T-helper 17 cell (primary cell): Measurements from ENCODE around the gene EIF1AD. TPM values are rescaled to one million over a fixed set of nuclear protein-coding genes. Genes with fewer than 3 reads are reported as not detected.

ENCODE experiments used
- ATAC-seq: fragments of 150-1000 bp; cut with Tn5 transposase; 2 replicates; pipeline ENCODE4 v1.10.0; 2021; ENCODE audit warnings: mild to moderate bottlenecking, moderate library complexity
- DNase-seq, 3 donors: peaks; one replicate each; pipeline versions ENCODE4 v3.0.0 to v3.0.0-alpha.2; 2020 to 2021
- H3K9me3 ChIP-seq: one replicate; pipeline ENCODE4 v1.7.0; 2013; ENCODE audit warnings: low read length, mild to moderate bottlenecking; ENCODE audit not compliant: control insufficient read depth, poor library complexity, severe bottlenecking
- H3K27ac Mint-ChIP-seq: one replicate; pipeline ENCODE4 v1.8.0; 2022; ENCODE audit warnings: mild to moderate bottlenecking, moderate library complexity, mixed read lengths
- H3K27me3 Mint-ChIP-seq: one replicate; pipeline ENCODE4 v1.8.0; 2022; ENCODE audit warnings: mixed read lengths
- H3K36me3 Mint-ChIP-seq: one replicate; pipeline ENCODE4 v1.8.0; 2022; ENCODE audit warnings: low read depth, mixed read lengths
- H3K4me1 Mint-ChIP-seq: one replicate; pipeline ENCODE4 v1.8.0; 2022; ENCODE audit warnings: mild to moderate bottlenecking, mixed read lengths
- H3K4me3 Mint-ChIP-seq: one replicate; pipeline ENCODE4 v1.8.0; 2022; ENCODE audit warnings: mild to moderate bottlenecking, moderate library complexity, mixed read lengths
- total RNA-seq, 4 donors: library from RNA in 2 of 4; stranded (reverse) in 2 of 4; gene quantifications; one replicate each; pipeline ENCODE4 v1.2.3 and lab custom pipeline; 2022 to 2026

EIF1AD gene
- total RNA-seq: 100 to 1,000 TPM in 1 of 2 donors, 10 to 100 TPM in 1; 85.2 to 100 TPM
- 52.0 to 52.3 reads per million in 2 donors for total RNA-seq (lab: John Stamatoyannopoulos, UW)

GRCh38 chr11:66001942-66002647 lies at the start of gene EIF1AD, which contains the start of gene BANF1:
TSS of gene EIF1AD (minus strand) at chr11:66002157. CDS start at chr11:66000389, 1,768 bp downstream.
TSS of gene BANF1 (plus strand) at chr11:66002503. CDS start at chr11:66003251, 748 bp downstream.
- no peaks in the 10 kb centered on the region for H3K9me3 ChIP-seq
- Mint-ChIP-seq H3K36me3 (peaks cover 12% of the 10 kb centered on the region), H3K4me1 (peaks cover 36% of the 10 kb centered on the region)

GRCh38 chr11:66051371-66051765 lies 49.4 kb upstream of the EIF1AD start:
- Mint-ChIP-seq H3K27me3 (no peaks in the 10 kb centered on the region), H3K4me3 (peak overlapping the region; percentile 86), H3K4me1 (peaks cover 18% of the 10 kb centered on the region), H3K27ac (peak overlapping the region; percentile 98), H3K36me3 (peaks cover 4% of the 10 kb centered on the region)
- DNase-seq: no peak
- no peaks in the 10 kb centered on the region for H3K9me3 ChIP-seq
- no peak for ATAC-seq

More at GRCh38 chr11:66001942-66002647, at the start of gene EIF1AD, which contains the start of gene BANF1:
- ATAC-seq (peak; percentile 83), DNase-seq (peak; percentile 74 to 88 (median 86))
- Mint-ChIP-seq H3K27ac (peak within 1 kb of the TSS; percentile 99), H3K4me3 (peak within 1 kb of the TSS; percentile 99), H3K27me3 (no peaks in the 10 kb centered on the region)

- peaks cover 18% of the 10 kb centered on the region for H3K4me1 Mint-ChIP-seq
- ATAC-seq (no peak), DNase-seq (no peak)
- peak overlapping the region; percentile 86 for H3K4me3 Mint-ChIP-seq
- no peak overlapping the region for H3K27ac Mint-ChIP-seq
- no peaks in the 10 kb centered on the region for H3K27me3 Mint-ChIP-seq
- H3K9me3 ChIP-seq: no peaks in the 10 kb centered on the region
- peaks cover 4% of the 10 kb centered on the region for H3K36me3 Mint-ChIP-seq
Observed at GRCh38 chr11:66050581-66051231, 48.7 kb upstream of the EIF1AD start.

GRCh38 chr11:66048547-66049323 lies 46.8 kb upstream of the EIF1AD start, which contains the start of gene GAL3ST3:
TSS of gene GAL3ST3 (minus strand) at chr11:66049161. CDS start at chr11:66045415, 3,746 bp downstream.
- ATAC-seq (no peak), DNase-seq (no peak)
- H3K4me1 Mint-ChIP-seq: peaks cover 21% of the 10 kb centered on the region
- H3K9me3 ChIP-seq: no peaks in the 10 kb centered on the region
- H3K36me3 Mint-ChIP-seq: peaks cover 4% of the 10 kb centered on the region
- H3K27me3 Mint-ChIP-seq: no peaks in the 10 kb centered on the region
- H3K4me3 Mint-ChIP-seq: peak within 1 kb of the TSS; percentile 28
- H3K27ac Mint-ChIP-seq: no peak within 1 kb of the TSS

GRCh38 chr11:66047541-66048365 lies 45.8 kb upstream of the EIF1AD start:
- no peaks in the 10 kb centered on the region for H3K27me3 Mint-ChIP-seq
- H3K27ac Mint-ChIP-seq: no peak overlapping the region
- peaks cover 15% of the 10 kb centered on the region for H3K4me1 Mint-ChIP-seq
- no peak overlapping the region for H3K4me3 Mint-ChIP-seq
- no peaks in the 10 kb centered on the region for H3K9me3 ChIP-seq
- no peak for DNase-seq
- H3K36me3 Mint-ChIP-seq: peaks cover 4% of the 10 kb centered on the region
- ATAC-seq: no peak

- no peaks in the 10 kb centered on the region for H3K9me3 ChIP-seq
- Mint-ChIP-seq H3K4me1 (peaks cover 10% of the 10 kb centered on the region), H3K27me3 (no peaks in the 10 kb centered on the region), H3K27ac (no peak overlapping the region), H3K4me3 (no peak overlapping the region), H3K36me3 (no peaks in the 10 kb centered on the region)
- DNase-seq: no peak
- ATAC-seq: no peak
Observed at GRCh38 chr11:66046901-66047300, 44.9 kb upstream of the EIF1AD start.

GRCh38 chr11:66045177-66045639 lies 43.3 kb upstream of the EIF1AD start:
- no peaks in the 10 kb centered on the region for H3K9me3 ChIP-seq
- H3K4me1 Mint-ChIP-seq: peaks cover 5% of the 10 kb centered on the region
- no peak overlapping the region for H3K4me3 Mint-ChIP-seq
- peak; percentile 75 to 83 (median 78) for DNase-seq
- peak; percentile 99 for ATAC-seq
- H3K36me3 Mint-ChIP-seq: no peaks in the 10 kb centered on the region
- no peaks in the 10 kb centered on the region for H3K27me3 Mint-ChIP-seq
- peak overlapping the region; percentile 27 for H3K27ac Mint-ChIP-seq

GRCh38 chr11:66044757-66045156 lies 42.8 kb upstream of the EIF1AD start:
- Mint-ChIP-seq H3K27me3 (no peaks in the 10 kb centered on the region), H3K36me3 (no peaks in the 10 kb centered on the region), H3K4me1 (peaks cover 5% of the 10 kb centered on the region), H3K27ac (peak overlapping the region; percentile 27), H3K4me3 (no peak overlapping the region)
- ATAC-seq (peak; percentile 5), DNase-seq (no peak)
- H3K9me3 ChIP-seq: no peaks in the 10 kb centered on the region

- no peak overlapping the region for H3K27ac Mint-ChIP-seq
- H3K27me3 Mint-ChIP-seq: peaks cover 5% of the 10 kb centered on the region
- H3K36me3 Mint-ChIP-seq: no peaks in the 10 kb centered on the region
- peaks cover 5% of the 10 kb centered on the region for H3K4me1 Mint-ChIP-seq
- no peaks in the 10 kb centered on the region for H3K9me3 ChIP-seq
- no peak overlapping the region for H3K4me3 Mint-ChIP-seq
- ATAC-seq (no peak), DNase-seq (no peak)
Observed at GRCh38 chr11:66042996-66043906, 41.3 kb upstream of the EIF1AD start.

- H3K4me3 Mint-ChIP-seq: no peak overlapping the region
- no peak for ATAC-seq
- H3K36me3 Mint-ChIP-seq: no peaks in the 10 kb centered on the region
Observed at GRCh38 chr11:66042227-66042995, 40.5 kb upstream of the EIF1AD start.

GRCh38 chr11:66039765-66040164 lies 37.8 kb upstream of the EIF1AD start:
- Mint-ChIP-seq H3K27ac (no peak overlapping the region), H3K27me3 (peaks cover 20% of the 10 kb centered on the region), H3K36me3 (no peaks in the 10 kb centered on the region), H3K4me1 (peaks cover 5% of the 10 kb centered on the region), H3K4me3 (no peak overlapping the region)
- no peaks in the 10 kb centered on the region for H3K9me3 ChIP-seq
- no peak for DNase-seq
- ATAC-seq: no peak

More at GRCh38 chr11:66042227-66042995, 40.5 kb upstream of the EIF1AD start:
- Mint-ChIP-seq H3K27ac (no peak overlapping the region), H3K27me3 (peaks cover 10% of the 10 kb centered on the region), H3K4me1 (peaks cover 5% of the 10 kb centered on the region)
- no peak for DNase-seq
- no peaks in the 10 kb centered on the region for H3K9me3 ChIP-seq
